ENCODE measurements around the gene ZNF598.

DNA sequence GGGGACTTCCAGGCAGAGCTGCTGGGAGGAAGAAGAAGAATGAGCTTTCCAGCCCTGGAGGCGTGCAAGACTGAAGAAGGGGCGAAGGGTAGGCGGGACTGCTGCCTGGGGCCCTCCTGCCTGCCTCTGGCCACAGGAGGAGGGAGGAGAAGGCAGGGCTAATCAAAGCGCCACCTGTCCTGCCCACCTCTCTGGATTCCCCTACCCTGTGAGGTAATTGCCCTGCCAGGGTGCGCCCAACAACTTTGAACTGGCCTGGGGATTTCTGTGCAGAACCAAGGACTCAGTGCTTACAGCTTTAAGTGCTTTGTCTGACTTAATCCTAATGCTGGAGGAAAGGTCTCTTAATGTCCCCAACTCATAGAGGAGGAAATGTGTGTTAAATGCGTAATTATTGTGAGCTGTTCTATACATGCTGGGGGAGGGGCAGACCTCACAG is 28.2 kb downstream of the ZNF598 start, which contains the start of gene NOXO1:
- TF ChIP-seq, protein P1, sequence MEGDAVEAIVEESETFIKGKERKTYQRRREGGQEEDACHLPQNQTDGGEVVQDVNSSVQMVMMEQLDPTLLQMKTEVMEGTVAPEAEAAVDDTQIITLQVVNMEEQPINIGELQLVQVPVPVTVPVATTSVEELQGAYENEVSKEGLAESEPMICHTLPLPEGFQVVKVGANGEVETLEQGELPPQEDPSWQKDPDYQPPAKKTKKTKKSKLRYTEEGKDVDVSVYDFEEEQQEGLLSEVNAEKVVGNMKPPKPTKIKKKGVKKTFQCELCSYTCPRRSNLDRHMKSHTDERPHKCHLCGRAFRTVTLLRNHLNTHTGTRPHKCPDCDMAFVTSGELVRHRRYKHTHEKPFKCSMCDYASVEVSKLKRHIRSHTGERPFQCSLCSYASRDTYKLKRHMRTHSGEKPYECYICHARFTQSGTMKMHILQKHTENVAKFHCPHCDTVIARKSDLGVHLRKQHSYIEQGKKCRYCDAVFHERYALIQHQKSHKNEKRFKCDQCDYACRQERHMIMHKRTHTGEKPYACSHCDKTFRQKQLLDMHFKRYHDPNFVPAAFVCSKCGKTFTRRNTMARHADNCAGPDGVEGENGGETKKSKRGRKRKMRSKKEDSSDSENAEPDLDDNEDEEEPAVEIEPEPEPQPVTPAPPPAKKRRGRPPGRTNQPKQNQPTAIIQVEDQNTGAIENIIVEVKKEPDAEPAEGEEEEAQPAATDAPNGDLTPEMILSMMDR (IDR thresholded peaks at IDR 0.05): no peak
- no peak for TF ChIP-seq POLR2A (IDR thresholded peaks at IDR 0.05)

Measured in lower leg skin (tissue), 3 donors.